Lung (tissue), 12 donors: ENCODE results near the gene CHST13. TPM values are rescaled to one million over a fixed set of nuclear protein-coding genes. Genes with fewer than 3 reads are reported as not detected.

Experiments
- ATAC-seq: fragments of 200-7000 bp; cut with Tn5 transposase; one replicate; pipeline ENCODE4 v1.9.1; 2020; ENCODE audit warnings: moderate number of reproducible peaks; ENCODE audit not compliant: insufficient read depth, low FRiP score
- DNase-seq, 3 donors: peaks; one replicate each; pipeline ENCODE4 v3.0.0-alpha.2; 2013 to 2017
- H3K27ac ChIP-seq, 2 donors: one replicate each; pipeline ENCODE4 v1.5.1; 2013; ENCODE audit warnings: mild to moderate bottlenecking in 2 of 2, moderate library complexity in 2 of 2, control low read depth in 1 of 2, inconsistent platforms in 1 of 2, low read depth in 1 of 2, low read length in 1 of 2
- H3K27me3 ChIP-seq, 3 donors: one replicate each; pipeline ENCODE4 v1.5.1; 2013; ENCODE audit warnings: low read length in 2 of 3; ENCODE audit not compliant: control insufficient read depth in 3 of 3, insufficient read depth in 3 of 3
- H3K36me3 ChIP-seq, 4 donors: one replicate each; pipeline ENCODE4 v1.5.1; 2013; ENCODE audit warnings: low read length in 4 of 4, mild to moderate bottlenecking in 1 of 4, moderate library complexity in 1 of 4; ENCODE audit not compliant: control insufficient read depth in 4 of 4, insufficient read depth in 4 of 4
- H3K4me1 ChIP-seq, 5 donors: one replicate each; pipeline ENCODE4 v1.5.1; 2013; ENCODE audit warnings: low read length in 5 of 5, mild to moderate bottlenecking in 2 of 5, moderate library complexity in 1 of 5; ENCODE audit not compliant: control insufficient read depth in 5 of 5, insufficient read depth in 5 of 5
- H3K4me3 ChIP-seq: one replicate; pipeline ENCODE4 v1.5.1; 2013; ENCODE audit warnings: mild to moderate bottlenecking, control low read depth, moderate library complexity
- H3K9ac ChIP-seq, 2 donors: one replicate each; pipeline ENCODE4 v1.5.1; 2013; ENCODE audit warnings: low read length in 2 of 2, control low read depth in 1 of 2; ENCODE audit not compliant: insufficient read depth in 1 of 2
- H3K9me3 ChIP-seq, 4 donors: one replicate each; pipeline ENCODE4 v1.5.1; 2013; ENCODE audit warnings: low read length in 3 of 4, mild to moderate bottlenecking in 1 of 4, moderate library complexity in 1 of 4; ENCODE audit not compliant: control insufficient read depth in 4 of 4, insufficient read depth in 3 of 4
- CTCF ChIP-seq: IDR thresholded peaks from 2 replicates; pipeline ENCODE4 v1.5.1; 2012; ENCODE audit warnings: mild to moderate bottlenecking; ENCODE audit errors: control extremely low read depth, extremely low read depth
- WGBS, 2 donors: extraction: QIAGEN DNeasy Blood & Tissue Kit; methylation state at CpG; one replicate each; pipeline ENCODE4 v1.1.7; 2013; 5-methylcytosine and 5-hydroxymethylcytosine counted together
- polyA plus RNA-seq, 2 donors: library from polyadenylated mRNA; stranded (reverse); fragments of 200-250 nt; gene quantifications; one replicate each; pipeline ENCODE4 v1.2.1, GENCODE V29; 2013
- total RNA-seq, 2 donors: library from RNA; depleted of rRNA in 1 of 2; stranded (reverse); fragments of >200 nt in 1 of 2; gene quantifications; one replicate each; pipeline ENCODE4 v1.2.1, GENCODE V29; 2014 to 2021
- donor health status: control.
- donor health status: control.
- donor health status: Bipolar disorder and iron deficiency.
- donor health status: healthy.
- donor health status: DM: yes; HTN: yes; CAD: no.

CHST13 gene
- total and polyA plus RNA-seq, 4 donors: 0.51 to 3.6 (median 1.7) TPM

- DNase-seq (peak in 1 of 3 donors; percentile 5), ATAC-seq (no peak)
- no peaks in the 10 kb centered on the region for H3K36me3 ChIP-seq
- H3K27ac ChIP-seq: no peak overlapping the region
- no peak for TF ChIP-seq CTCF
- peaks cover 7 to 32% (median 10%) of the 10 kb centered on the region in 3 donors for H3K27me3 ChIP-seq
- WGBS, 2 donors: 79 to 83% methylated on average over 2 of the region's 2 CpGs
- H3K4me3 ChIP-seq: no peak overlapping the region
- peaks cover 0 to 1% (median 0%) of the 10 kb centered on the region in 4 donors for H3K9me3 ChIP-seq
- no peak overlapping the region for H3K9ac ChIP-seq
- H3K4me1 ChIP-seq: peaks cover 0 to 5% (median 0%) of the 10 kb centered on the region in 5 donors
These were observed 19.6 kb downstream of the CHST13 start for GRCh38 chr3:126543457-126544061.

GRCh38 chr3:126544596-126545281, 20.8 kb downstream of the CHST13 start:
- peak in 1 of 3 donors; percentile 3 for DNase-seq
- H3K4me1 ChIP-seq: peaks cover 0 to 5% (median 0%) of the 10 kb centered on the region in 5 donors
- 68 to 77% methylated on average over 7 of the region's 7 CpGs for WGBS, 2 donors
- peaks cover 0 to 1% (median 0%) of the 10 kb centered on the region in 4 donors for H3K9me3 ChIP-seq
- ATAC-seq: no peak
- no peak overlapping the region for H3K27ac ChIP-seq
- H3K9ac ChIP-seq: no peak overlapping the region
- peaks cover 7 to 31% (median 8%) of the 10 kb centered on the region in 3 donors for H3K27me3 ChIP-seq
- no peak for TF ChIP-seq CTCF
- no peaks in the 10 kb centered on the region for H3K36me3 ChIP-seq
- H3K4me3 ChIP-seq: no peak overlapping the region

- no peak overlapping the region for H3K4me3 ChIP-seq
- DNase-seq (no peak), ATAC-seq (no peak)
- peaks cover 0 to 1% (median 0%) of the 10 kb centered on the region in 4 donors for H3K9me3 ChIP-seq
- peaks cover 7 to 23% (median 7%) of the 10 kb centered on the region in 3 donors for H3K27me3 ChIP-seq
- no peak overlapping the region for H3K9ac ChIP-seq
- H3K36me3 ChIP-seq: no peaks in the 10 kb centered on the region
- peaks cover 0 to 5% (median 0%) of the 10 kb centered on the region in 5 donors for H3K4me1 ChIP-seq
- TF ChIP-seq CTCF: no peak
- 80 to 88% methylated on average over 5 of the region's 5 CpGs for WGBS, 2 donors
- H3K27ac ChIP-seq: no peak overlapping the region
These were observed 21.6 kb downstream of the CHST13 start for GRCh38 chr3:126545544-126545943.
